ENCODE measurements around the gene BCAS1.

- TF ChIP-seq CTCF (tag by site-specific recombination; IDR thresholded peaks at IDR 0.05), result no peak
- no peak for TF ChIP-seq ZNF274 (IDR thresholded peaks at IDR 0.05; ENCODE audit: low read length)
- no peak for TF ChIP-seq ZNF274 (tag by site-specific recombination; IDR thresholded peaks at IDR 0.05; ENCODE audit: borderline replicate concordance)
These were observed at the start of gene BCAS1 for GRCh38 chr20:54070187-54070987.

Measured in HEK293 (cell line).